HG02973 (cell line): ENCODE results near the gene PRKCA.
"Not testable (repeated sequence)": the region's sequence is repeated elsewhere in the genome, so short reads cannot be mapped to it uniquely, and the experiment has no call there.

Source experiments
- ATAC-seq: cut with Tn5 transposase; IDR thresholded peaks from one replicate; pipeline ENCODE4 v1.9.1; 2021; ENCODE audit warnings: moderate library complexity; ENCODE audit not compliant: unreplicated experiment

Gene PRKCA

GRCh38 chr17:66687570-66688284, 385.3 kb downstream of the PRKCA start:
- no peak for ATAC-seq

GRCh38 chr17:66689221-66689620, 386.8 kb downstream of the PRKCA start:
- ATAC-seq, result no peak

- no peak for ATAC-seq
Observed at GRCh38 chr17:66690166-66690565, 387.8 kb downstream of the PRKCA start.

- no peak for ATAC-seq
Observed at GRCh38 chr17:66691644-66692420, 389.4 kb downstream of the PRKCA start.

- no peak for ATAC-seq
Observed at GRCh38 chr17:66692421-66692690, 389.9 kb downstream of the PRKCA start.

GRCh38 chr17:66695098-66695497, 392.7 kb downstream of the PRKCA start:
- ATAC-seq, result no peak

GRCh38 chr17:66698270-66698669, 395.9 kb downstream of the PRKCA start:
- ATAC-seq, result no peak

GRCh38 chr17:66701462-66701861, 399.0 kb downstream of the PRKCA start:
- no peak for ATAC-seq

- no peak for ATAC-seq
Observed at GRCh38 chr17:66702106-66702936, 399.9 kb downstream of the PRKCA start.

GRCh38 chr17:66704858-66705520, 402.6 kb downstream of the PRKCA start:
- no peak for ATAC-seq

- ATAC-seq, result no peak
Observed at GRCh38 chr17:66706851-66707450, 404.5 kb downstream of the PRKCA start.

GRCh38 chr17:66711401-66711800, 409.0 kb downstream of the PRKCA start:
- ATAC-seq, result no peak

- no peak for ATAC-seq
Observed at GRCh38 chr17:66711881-66712321, 409.5 kb downstream of the PRKCA start.

- ATAC-seq, result no peak
Observed at GRCh38 chr17:66712453-66712852, 410.0 kb downstream of the PRKCA start.

- ATAC-seq, result not testable (repeated sequence)
Observed at GRCh38 chr17:66713021-66713532, 410.7 kb downstream of the PRKCA start.

GRCh38 chr17:66713533-66714042, 411.2 kb downstream of the PRKCA start:
- peak; percentile 65 for ATAC-seq

- no peak for ATAC-seq
Observed at GRCh38 chr17:66714046-66715023, 411.9 kb downstream of the PRKCA start.

GRCh38 chr17:66715076-66715675, 412.8 kb downstream of the PRKCA start:
- no peak for ATAC-seq

GRCh38 chr17:66715745-66716156, 413.3 kb downstream of the PRKCA start:
- peak; percentile 33 for ATAC-seq
